ENCODE data around the gene XRCC2.
"Not testable (repeated sequence)": the region's sequence is repeated elsewhere in the genome, so short reads cannot be mapped to it uniquely, and the experiment has no call there.

Gene XRCC2

DNA sequence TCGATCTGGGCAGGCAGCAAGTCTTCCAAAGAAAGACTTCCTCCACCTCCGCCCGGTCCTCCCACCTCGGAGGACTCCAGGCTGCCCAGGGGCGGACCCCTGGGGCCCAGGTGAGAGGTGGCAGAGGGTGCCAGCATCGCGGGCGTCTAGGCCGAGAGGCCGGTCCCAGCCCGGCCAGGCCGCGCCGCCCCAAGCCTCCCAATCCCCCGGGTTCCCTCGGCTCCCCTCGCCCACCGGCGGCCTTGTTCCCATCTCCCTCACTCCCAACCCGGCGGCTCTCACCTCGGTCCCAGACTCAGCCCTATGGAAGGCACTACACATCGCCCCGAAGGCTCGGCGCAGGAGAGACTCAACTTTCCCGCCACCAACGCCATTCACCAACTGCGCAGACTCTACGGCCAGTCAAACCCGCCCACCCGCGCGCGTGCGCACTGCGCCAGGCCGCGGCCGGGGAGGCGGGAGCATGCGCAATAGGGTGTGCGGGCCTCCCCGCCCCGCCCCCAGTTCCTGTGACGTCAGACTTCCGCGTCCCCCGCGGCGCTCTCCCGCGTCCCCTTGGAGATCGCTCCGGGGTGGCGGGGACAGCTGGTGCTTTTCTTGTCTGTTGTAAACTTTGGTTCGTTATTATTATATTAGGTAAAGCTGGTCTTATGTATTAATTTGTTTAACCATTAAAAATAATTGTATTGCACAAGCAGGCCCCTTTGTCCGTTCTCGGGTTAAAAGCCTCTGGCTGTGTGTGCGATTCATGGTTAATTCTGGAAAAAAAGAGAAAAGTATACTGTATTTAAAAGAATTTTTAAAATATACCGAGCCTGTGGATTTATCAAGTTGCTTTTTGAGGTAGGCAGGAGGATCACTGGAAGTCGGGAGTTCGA lies at the start of gene XRCC2:
Gene XRCC2 (minus strand): TSS at position 383 of the 878 bp plus-strand sequence. CDS start 62 bp downstream, at position 321.
- DNase-seq: peak; percentile 98

GRCh38 chr7:152723364-152723763 lies 47.4 kb upstream of the XRCC2 start:
- no peak for DNase-seq

- DNase-seq: not testable (repeated sequence)
These were observed 36.6 kb upstream of the XRCC2 start for GRCh38 chr7:152712412-152713042.

GRCh38 chr7:152711444-152711944 lies 35.6 kb upstream of the XRCC2 start:
- no peak for DNase-seq

GRCh38 chr7:152710153-152710442 lies 34.2 kb upstream of the XRCC2 start:
- no peak for DNase-seq

DNA sequence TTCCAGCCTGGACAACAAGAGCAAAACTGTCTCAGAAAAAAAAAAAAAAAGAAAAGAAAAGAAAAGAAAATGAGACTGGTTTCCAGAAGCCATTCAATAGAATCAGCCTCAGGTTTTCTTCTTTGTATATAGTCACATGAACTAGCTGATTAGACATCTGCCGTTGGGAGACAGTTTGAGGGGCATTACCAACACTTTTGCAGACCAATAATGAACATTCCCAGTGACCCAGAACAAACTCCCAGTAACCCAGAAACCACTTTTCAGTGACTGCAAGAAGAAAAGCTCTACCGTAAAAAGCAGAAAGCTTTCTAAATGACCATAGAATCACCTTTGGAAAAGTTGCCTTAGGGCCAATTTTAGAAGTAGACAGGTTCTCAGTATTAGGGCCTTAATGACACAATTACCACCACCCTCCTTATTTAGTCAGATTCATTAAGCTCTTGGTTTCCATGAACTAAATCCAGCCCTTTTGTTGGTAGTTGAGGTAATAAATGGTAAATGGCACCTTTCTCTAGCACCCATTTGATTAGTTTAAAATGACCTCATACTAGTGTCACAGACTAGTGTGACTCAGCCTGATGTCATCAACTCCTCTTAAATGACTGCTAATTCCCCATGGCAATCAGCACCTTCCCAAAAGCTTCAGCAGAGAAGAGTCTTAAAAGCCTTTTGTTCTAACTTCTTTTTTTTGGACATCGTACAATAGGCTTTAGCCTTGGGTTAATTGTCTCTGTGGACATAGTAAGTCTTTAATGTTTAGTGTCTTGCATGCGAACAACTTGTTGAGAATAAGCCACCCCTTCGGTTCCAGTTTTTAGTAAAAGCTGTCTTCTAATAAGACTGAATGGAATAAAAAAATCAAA lies 33.6 kb upstream of the XRCC2 start:
- DNase-seq: peak; percentile 54

GRCh38 chr7:152704796-152705384 lies 28.9 kb upstream of the XRCC2 start:
- no peak for DNase-seq

DNA sequence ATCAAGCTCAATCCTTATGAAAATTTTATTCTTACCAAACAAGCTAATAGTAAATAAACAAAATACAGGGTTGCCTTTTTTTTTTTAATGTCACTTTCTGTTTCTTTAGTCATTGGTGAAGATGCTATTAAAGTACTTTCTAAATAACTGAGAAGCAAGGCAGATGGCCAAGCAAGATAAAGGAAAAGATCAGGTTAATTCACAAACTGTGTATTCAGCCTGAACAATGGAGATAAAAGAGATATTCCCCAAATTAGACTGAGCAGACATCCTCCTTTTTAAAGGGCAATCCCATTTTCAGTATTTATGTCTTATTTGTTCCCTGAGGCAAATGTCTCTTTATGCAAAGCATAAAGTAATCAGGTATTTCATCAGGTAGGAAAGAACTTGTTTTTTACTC lies 23.1 kb upstream of the XRCC2 start:
- no peak for DNase-seq

GRCh38 chr7:152697268-152697974 lies 21.5 kb upstream of the XRCC2 start:
- DNase-seq: not testable (repeated sequence)

DNA sequence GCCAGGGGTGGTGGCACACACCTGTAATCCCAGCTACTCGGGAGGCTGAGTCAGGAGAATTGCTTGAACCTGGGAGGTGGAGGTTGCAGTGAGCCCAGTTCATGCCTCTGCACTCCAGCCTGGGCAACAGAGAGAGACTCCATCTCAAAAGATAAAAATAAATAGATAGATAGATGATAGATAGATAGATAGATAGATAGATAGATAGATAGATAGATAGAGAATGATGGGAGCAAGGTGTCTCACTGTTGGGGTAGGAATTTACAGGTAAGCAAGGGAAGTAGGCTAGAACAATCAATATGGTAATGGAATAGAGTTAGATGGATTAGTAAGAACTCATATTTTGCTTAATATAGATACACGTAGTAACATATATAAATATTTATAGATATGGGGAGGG lies 16.3 kb upstream of the XRCC2 start:
- DNase-seq: not testable (repeated sequence)

DNA sequence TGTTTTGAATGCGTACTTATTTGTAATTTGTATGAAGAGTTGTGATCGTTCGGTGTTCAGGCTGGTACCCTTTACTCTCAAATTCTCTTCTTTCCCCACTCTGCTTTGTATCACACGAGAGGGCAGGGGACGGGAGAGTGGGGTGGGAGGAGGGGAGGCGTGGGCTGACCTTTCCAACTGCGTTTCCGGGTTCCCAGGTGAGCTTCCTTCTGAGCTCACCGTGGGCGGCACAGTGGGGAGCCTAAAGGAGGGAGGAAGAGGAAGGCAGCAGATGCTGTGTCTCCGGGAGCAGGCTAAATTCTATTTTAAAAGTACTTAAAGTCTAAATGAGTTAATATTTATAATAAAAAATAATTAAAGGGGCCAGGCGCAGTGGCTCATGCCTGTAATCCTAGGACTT lies 7.4 kb upstream of the XRCC2 start:
- DNase-seq: no peak

GRCh38 chr7:152677808-152678670 lies 2.1 kb upstream of the XRCC2 start:
- DNase-seq: no peak

GRCh38 chr7:152674860-152675758 lies 832 bp downstream of the XRCC2 start:
- no peak for DNase-seq

DNA sequence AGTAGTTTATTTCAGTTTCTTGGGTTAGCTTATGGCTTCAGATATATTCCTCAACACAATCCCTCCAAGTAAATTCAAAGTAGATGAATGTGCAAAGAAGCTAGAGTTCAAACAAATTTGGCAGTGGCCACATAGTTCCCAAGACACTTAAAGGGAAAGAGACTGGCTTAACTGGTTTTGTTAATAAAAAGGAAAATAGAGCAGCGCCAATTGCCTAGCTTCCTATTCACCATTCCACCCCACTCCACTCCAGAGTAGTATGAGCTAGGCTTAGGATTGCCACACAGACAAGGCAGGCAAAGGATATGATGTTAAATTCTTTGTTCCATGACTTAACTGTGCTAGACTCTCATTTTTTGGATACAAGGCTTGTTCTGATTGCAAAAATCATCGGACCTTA lies 2.0 kb downstream of the XRCC2 start:
- DNase-seq: no peak

GRCh38 chr7:152672626-152673025 lies 3.3 kb downstream of the XRCC2 start:
- DNase-seq: no peak

DNA sequence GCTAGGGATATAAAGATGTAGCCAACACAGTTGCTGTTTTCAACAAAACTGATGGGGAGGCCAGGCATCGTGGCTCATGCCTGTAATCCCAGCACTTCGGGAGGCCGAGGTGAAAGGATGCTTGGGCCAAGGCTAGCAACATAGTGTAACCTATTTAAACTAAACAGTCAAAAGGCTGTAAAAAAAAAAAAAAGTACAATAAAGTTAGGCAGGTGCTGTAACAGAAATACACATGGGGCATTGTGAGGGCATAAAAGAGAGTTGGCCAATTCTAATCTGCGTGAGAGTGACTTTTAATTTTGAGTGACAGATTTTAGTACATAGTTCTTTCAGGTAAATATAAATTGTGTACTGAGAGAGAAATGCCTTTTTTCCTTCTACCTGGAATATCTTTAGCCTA lies 6.2 kb downstream of the XRCC2 start:
- DNase-seq: no peak

DNA sequence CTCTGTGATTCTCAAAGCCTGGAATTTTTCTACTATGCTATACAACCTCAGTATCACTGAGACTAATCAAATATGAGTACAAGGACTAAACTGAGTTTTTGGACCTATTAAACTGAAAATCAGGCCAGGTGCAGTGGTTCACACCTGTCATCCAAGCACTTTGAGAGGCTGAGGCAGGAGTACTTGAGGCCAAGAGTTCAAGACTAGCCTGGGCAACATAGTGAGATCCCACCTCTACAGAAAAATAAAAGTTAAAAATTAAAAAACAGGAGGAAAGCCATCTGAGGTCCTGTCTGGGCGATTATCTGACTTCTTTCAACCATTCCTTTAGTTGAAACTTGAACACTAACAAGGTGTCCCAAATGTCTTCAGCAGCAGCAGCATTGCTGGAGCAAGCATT lies 7.0 kb downstream of the XRCC2 start:
- DNase-seq: no peak

DNA sequence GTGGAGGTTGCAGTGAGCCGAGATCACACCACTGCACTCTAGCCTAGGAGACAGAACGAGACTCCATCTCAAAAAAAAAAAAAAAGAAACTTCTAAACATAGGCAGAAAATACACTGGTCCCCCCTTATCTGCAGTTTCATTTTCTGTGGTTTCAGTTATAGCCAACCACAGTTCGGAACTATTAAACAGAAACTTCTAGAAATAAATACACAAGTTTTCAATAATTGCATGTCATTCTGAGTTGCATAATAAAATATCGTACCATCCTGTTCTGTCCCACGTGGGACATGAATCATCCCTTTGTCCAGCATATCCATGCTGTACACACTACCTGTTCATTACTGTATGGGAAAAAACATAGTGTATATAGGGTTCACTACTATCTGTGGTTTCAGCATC lies 8.0 kb downstream of the XRCC2 start:
- DNase-seq: peak; percentile 16

DNA sequence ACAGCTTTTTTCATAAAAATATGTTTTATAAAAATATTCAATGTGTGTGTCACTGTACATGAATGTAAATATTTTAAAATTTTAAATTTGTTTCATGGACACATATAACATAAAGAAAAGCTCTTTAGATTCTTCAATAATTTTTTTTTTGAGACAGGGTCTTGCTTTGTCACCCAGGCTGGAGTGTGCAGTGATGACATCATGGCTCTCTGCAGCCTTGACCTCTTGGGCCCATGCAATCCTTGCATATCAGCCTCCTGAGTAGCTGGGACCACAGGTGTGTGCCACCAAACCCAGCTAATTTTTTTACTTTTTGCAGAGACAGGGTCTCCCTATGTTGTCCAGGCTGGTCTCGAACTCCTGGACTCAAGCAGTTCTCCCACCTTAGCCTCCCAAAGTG lies 9.9 kb downstream of the XRCC2 start:
- no peak for DNase-seq

- DNase-seq: no peak
These were observed 11.3 kb downstream of the XRCC2 start for GRCh38 chr7:152664636-152665035.

All from suppressor macrophage treated with lipopolysaccharide for 4 hours (primary cell).